Erythroblast (primary cell): ENCODE results near the gene POC5.

Experiments used
- GATA1 ChIP-seq: IDR thresholded peaks from 2 replicates; pipeline ENCODE4 v1.6.1; 2011; ENCODE audit warnings: low read depth, mild to moderate bottlenecking, control low read depth, low read length, moderate library complexity
- POLR2A ChIP-seq: IDR thresholded peaks from 2 replicates; pipeline ENCODE4 v1.6.1; 2011; ENCODE audit warnings: mild to moderate bottlenecking, low read length

DNA sequence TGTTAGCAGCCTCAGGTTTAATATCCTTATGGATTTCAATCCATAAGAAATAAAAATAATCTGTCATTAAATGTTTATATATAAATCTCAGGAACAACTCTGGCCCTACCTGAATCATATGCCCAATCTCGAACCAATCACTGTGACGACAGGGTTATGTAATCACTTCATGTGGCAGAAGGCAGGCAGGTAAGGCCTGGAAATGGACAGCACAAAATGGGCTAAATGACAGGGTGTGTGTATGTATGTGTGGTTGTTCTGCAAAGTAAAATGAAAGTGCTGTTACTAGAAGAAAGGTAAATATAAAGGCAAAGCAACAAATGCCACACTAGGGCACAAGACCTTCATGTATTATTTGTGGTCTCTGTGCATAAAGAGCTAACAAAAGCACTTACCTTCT, 86.4 kb downstream of the POC5 start:
- TF ChIP-seq POLR2A (no peak), GATA1 (no peak)
